Activated B cell treated with CpG ODN at 0.5 μM for 24 hours (primary cell): ENCODE results near the gene C19orf85. TPM values are rescaled to one million over a fixed set of nuclear protein-coding genes. Genes with fewer than 3 reads are reported as not detected.

ENCODE experiments used
- ATAC-seq: fragments of 200-7000 bp; cut with Tn5 transposase; one replicate; pipeline ENCODE4 v1.10.0; 2021; ENCODE audit warnings: low read depth, mild to moderate bottlenecking, moderate library complexity
- CTCF ChIA-PET: fragments of 350-600 bp; sonication (Branson Sonifier 250); formaldehyde crosslinking; loops from one replicate; lab custom pipeline; 2021; ENCODE audit warnings: antibody characterized with exemption; lab: Charles Lee
- POLR2A ChIA-PET: fragments of 350-600 bp; sonication (Branson Sonifier 250); formaldehyde crosslinking; loops from one replicate; lab custom pipeline; 2021; ENCODE audit warnings: antibody characterized with exemption; lab: Charles Lee
- DNase-seq: peaks from one replicate; pipeline ENCODE4 v3.0.0; 2022
- H3K27ac Mint-ChIP-seq: one replicate; pipeline ENCODE4 v1.8.0; 2020; ENCODE audit warnings: mixed read lengths
- H3K27me3 Mint-ChIP-seq: one replicate; pipeline ENCODE4 v1.8.0; 2021; ENCODE audit warnings: mixed read lengths
- H3K36me3 Mint-ChIP-seq: one replicate; pipeline ENCODE4 v1.8.0; 2021; ENCODE audit warnings: low read depth, mixed read lengths
- H3K4me1 Mint-ChIP-seq: one replicate; pipeline ENCODE4 v1.8.0; 2021; ENCODE audit warnings: mixed read lengths
- H3K4me3 Mint-ChIP-seq: one replicate; pipeline ENCODE4 v1.8.0; 2020; ENCODE audit warnings: mild to moderate bottlenecking, mixed read lengths
- H3K9me3 Mint-ChIP-seq: one replicate; pipeline ENCODE4 v1.8.0; 2020; ENCODE audit warnings: mixed read lengths
- intact Hi-C: fragments of 100-400 bp; cut with micrococcal nuclease; formaldehyde crosslinking; loops from one replicate; pipeline ENCODE4 v1.15.1; 2024
- total RNA-seq: library from RNA; stranded (reverse); gene quantifications from 2 replicates; pipeline ENCODE4 v1.2.3, GENCODE V29; 2022
- TF ChIP-seq, protein P1 (sequence below): fragments of 200-600 bp; IDR thresholded peaks from one replicate; pipeline ENCODE4 v1.8.0; 2022; ENCODE audit warnings: antibody characterized with exemption, mild to moderate bottlenecking

Gene C19orf85
- total RNA-seq, 1 donor from 2014 or later: not detected

DNA sequence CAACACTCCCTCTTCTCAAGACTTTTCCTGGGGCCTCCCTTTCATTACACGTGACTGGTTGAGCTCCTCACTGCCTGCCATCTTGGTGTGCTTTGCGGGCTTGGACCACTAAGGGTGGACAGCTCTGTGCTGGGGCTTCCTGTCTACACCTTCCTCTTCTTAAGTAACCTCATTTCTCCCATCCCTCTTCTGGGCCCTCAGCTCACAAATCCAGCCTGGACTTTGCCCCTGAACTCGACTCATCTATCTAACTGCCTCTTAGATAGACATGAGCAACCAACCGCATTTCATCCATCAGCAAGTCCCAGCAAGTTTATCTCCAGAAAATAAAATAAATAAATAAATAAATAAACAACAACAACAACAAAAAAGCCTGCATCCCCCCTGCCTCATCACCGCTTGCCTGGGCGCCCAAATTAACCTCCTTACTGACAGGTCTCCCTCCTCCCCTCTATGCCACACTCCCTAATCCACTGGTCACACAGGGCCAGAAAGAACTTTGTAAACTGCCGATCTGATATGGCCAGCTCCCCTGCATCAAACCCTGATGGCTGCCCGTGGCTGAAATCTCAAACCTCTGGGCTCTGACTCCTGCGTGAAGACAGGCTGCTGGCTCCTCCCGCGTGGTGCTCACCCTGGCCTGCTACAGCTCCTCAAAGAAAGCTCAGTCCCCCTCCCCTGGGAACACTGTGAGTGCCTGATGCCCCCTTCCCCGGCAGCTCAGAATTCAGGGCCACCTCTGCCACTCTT lies 10.9 kb downstream of the C19orf85 start:
- ATAC-seq (no peak), DNase-seq (no peak)
- ChIA-PET POLR2A (interaction anchor here (0.8 to 2.2 kb wide), 2 partner anchors 9 to 46 kb away, joined by 3 to 7 read pairs; partner anchors contain the start of gene UBE2S), CTCF (interaction anchor here (0.9 to 2.0 kb wide), 5 partner anchors 14 to 312 kb away, joined by 4 to 9 read pairs (median 4); no protein-coding TSS in a partner anchor)
- intact Hi-C loops: loop anchor here (1.0 kb wide), 1 partner anchor 312 kb away; no protein-coding TSS in a partner anchor
- Mint-ChIP-seq H3K27me3 (peaks cover 11% of the 10 kb centered on the region), H3K27ac (no peak overlapping the region), H3K9me3 (no peaks in the 10 kb centered on the region), H3K36me3 (peaks cover 14% of the 10 kb centered on the region), H3K4me3 (peak overlapping the region; percentile 17), H3K4me1 (peaks cover 20% of the 10 kb centered on the region)
- TF ChIP-seq, protein P1, sequence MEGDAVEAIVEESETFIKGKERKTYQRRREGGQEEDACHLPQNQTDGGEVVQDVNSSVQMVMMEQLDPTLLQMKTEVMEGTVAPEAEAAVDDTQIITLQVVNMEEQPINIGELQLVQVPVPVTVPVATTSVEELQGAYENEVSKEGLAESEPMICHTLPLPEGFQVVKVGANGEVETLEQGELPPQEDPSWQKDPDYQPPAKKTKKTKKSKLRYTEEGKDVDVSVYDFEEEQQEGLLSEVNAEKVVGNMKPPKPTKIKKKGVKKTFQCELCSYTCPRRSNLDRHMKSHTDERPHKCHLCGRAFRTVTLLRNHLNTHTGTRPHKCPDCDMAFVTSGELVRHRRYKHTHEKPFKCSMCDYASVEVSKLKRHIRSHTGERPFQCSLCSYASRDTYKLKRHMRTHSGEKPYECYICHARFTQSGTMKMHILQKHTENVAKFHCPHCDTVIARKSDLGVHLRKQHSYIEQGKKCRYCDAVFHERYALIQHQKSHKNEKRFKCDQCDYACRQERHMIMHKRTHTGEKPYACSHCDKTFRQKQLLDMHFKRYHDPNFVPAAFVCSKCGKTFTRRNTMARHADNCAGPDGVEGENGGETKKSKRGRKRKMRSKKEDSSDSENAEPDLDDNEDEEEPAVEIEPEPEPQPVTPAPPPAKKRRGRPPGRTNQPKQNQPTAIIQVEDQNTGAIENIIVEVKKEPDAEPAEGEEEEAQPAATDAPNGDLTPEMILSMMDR: no peak

DNA sequence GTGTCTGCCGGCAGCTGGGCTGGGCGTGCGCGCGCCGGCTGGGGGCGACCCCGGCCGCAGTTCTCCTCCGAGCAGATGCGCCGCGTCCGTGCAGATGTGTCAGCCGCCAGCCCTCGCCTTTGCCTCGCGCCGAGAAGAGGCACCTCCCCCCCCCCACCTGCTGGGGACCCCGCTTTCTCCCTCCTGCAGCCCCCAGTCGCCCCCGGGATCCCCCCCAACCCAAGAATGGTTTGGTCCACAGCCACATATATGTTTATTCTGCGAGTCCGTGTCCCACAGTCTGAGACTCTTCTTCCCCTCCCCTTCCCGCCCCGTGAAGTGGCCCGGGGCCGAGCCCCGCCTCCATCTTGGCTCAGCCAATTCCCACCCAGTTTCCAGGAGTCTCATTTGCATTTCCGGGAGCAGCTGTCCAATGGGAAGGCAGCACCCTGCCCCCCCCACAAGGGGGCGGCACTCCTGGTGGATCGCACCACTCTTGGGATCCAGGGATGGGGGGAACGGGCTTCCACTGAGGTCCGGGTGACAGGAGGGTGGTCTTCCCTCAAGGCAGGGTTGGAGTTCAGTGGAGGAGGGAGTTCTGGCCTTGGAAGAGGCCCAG lies 11.7 kb downstream of the C19orf85 start:
- ChIA-PET POLR2A (interaction anchor here (0.6 to 2.2 kb wide), 3 partner anchors 45 to 278 kb away, joined by 4 to 12 read pairs (median 7); partner anchors contain the start of gene UBE2S), CTCF (interaction anchor here (1.1 to 2.0 kb wide), 3 partner anchors 15 to 160 kb away, joined by 4 to 9 read pairs (median 6); no protein-coding TSS in a partner anchor)
- H3K27me3 Mint-ChIP-seq: peaks cover 11% of the 10 kb centered on the region
- no peak for DNase-seq
- H3K27ac Mint-ChIP-seq: no peak overlapping the region
- TF ChIP-seq, protein P1: no peak
- no peak for ATAC-seq
- peaks cover 20% of the 10 kb centered on the region for H3K4me1 Mint-ChIP-seq
- peaks cover 14% of the 10 kb centered on the region for H3K36me3 Mint-ChIP-seq
- H3K4me3 Mint-ChIP-seq: no peak overlapping the region
- intact Hi-C loops: no loop called here
- H3K9me3 Mint-ChIP-seq: no peaks in the 10 kb centered on the region

DNA sequence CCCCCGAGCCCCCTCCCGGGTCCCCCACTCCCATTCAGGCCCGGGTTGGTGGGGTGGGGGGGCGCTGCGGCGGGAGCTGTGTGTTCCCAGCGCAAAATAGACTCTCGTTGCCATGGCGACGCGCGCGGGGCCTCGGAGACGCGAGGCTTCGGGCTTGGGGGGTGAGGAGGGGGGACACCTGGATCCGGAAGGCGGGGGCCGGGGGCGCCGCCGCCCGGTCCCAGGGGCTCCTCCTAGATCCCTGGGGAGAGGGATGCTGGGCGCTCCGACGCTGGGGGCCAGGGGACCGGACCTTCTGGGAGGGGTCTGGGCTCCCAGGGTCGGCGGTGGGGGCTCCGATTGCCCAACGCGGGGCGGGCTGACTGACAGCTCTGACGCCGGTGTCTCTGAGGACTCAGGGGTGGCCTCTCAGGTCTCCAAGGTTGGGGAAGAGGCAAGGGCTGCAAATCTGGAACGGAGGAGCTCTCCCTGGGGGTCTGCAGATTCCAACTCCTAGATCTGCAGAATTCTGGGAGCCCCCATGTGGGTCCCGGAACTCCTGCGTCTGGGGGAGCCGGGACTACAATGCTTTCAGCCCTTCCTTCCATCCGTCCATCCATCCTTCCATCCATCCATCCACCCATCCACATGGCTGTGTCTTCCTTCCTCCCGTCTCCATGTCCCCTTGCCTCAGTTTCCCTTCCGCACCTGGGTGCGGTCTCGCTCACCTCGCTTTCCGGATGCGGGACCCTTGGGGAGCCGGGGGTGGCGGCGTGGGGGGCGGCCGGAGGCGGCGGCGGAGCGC lies 12.4 kb downstream of the C19orf85 start:
- H3K4me3 Mint-ChIP-seq: peak overlapping the region; percentile 41
- DNase-seq (no peak), ATAC-seq (no peak)
- H3K27ac Mint-ChIP-seq: no peak overlapping the region
- intact Hi-C loops: no loop called here
- CTCF ChIA-PET: interaction anchor here (1.7 to 2.0 kb wide), 2 partner anchors 16 to 51 kb away, joined by 6 to 9 read pairs; no protein-coding TSS in a partner anchor
- POLR2A ChIA-PET: interaction anchor here (2.2 kb wide), 1 partner anchor 44 kb away, joined by 7 read pairs; the partner anchor contains the start of gene UBE2S
- peaks cover 20% of the 10 kb centered on the region for H3K4me1 Mint-ChIP-seq
- H3K27me3 Mint-ChIP-seq: peaks cover 11% of the 10 kb centered on the region
- peaks cover 14% of the 10 kb centered on the region for H3K36me3 Mint-ChIP-seq
- no peaks in the 10 kb centered on the region for H3K9me3 Mint-ChIP-seq
- TF ChIP-seq, protein P1: no peak

DNA sequence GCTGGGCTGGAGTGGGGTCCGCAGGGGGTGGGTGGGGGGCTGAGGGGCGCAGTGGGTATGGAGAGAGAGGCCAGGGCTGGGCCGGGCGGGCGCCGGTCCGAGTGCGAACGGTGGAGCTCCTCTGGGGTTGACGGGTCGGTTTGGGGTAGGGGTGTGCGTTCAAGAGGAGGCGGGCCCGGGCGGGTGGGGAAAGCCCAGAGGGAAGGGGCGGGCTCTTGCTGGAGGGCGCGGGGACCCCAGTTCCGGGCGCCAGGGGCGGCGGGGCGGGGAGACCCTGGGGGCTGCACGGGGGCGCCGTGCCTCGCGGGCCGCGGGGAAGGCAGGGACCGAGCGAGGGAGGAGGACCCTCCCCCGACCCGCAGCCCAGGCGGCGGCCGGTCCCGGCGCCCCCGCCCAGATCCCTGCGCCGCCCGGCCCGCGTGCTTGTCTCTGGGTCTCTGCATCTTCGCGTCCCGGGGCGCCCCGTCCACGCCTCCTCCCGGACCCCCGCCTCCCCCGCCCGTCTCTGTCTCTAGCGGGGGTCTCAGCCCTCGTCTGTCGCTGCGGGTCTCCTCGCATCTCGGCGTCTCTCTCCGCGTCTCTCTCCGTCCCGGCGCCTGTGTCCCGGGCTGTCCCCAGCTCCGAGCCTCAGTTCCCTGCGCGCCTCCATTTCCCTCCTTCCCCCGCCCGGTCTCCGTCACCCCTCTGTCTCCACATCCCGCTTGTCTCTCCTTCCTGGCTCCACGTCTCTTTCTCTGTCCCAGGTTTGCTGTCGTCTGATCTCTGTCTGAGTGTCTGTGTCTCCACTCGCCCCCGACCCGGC lies 13.2 kb downstream of the C19orf85 start:
- no peaks in the 10 kb centered on the region for H3K9me3 Mint-ChIP-seq
- no peak overlapping the region for H3K27ac Mint-ChIP-seq
- ATAC-seq: peak; percentile 35
- H3K27me3 Mint-ChIP-seq: peaks cover 11% of the 10 kb centered on the region
- H3K4me1 Mint-ChIP-seq: peaks cover 20% of the 10 kb centered on the region
- TF ChIP-seq, protein P1: no peak
- CTCF ChIA-PET: no interaction called here
- H3K4me3 Mint-ChIP-seq: peak overlapping the region; percentile 77
- peaks cover 14% of the 10 kb centered on the region for H3K36me3 Mint-ChIP-seq
- no peak for DNase-seq
- intact Hi-C loops: no loop called here
- POLR2A ChIA-PET: interaction anchor here (0.6 kb wide), 1 partner anchor 135 kb away, joined by 4 read pairs; no protein-coding TSS in a partner anchor
